Endothelial cell of umbilical vein (primary cell): Measurements from ENCODE around the gene APOBEC3A. TPM values are rescaled to one million over a fixed set of nuclear protein-coding genes. Genes with fewer than 3 reads are reported as not detected.
A peak's percentile ranks its signal among the peaks of the same experiment; 100 is the strongest.

Experiments used
- BruUV-seq: library from RNA; stranded (reverse); fragments of 400-500 nt; replicated peaks from 2 replicates; lab custom pipeline; 2021; lab: Mats Ljungman, UMichigan
- CTCF ChIA-PET: fragments of 300-600, 350-600 bp; sonication (Branson Sonifier 250); formaldehyde crosslinking; loops from one replicate; lab custom pipeline; 2021; ENCODE audit warnings: antibody characterized with exemption, inconsistent platforms; lab: Charles Lee
- POLR2A ChIA-PET: fragments of 300-600, 350-600 bp; sonication (Branson Sonifier 250); formaldehyde crosslinking; loops from one replicate; lab custom pipeline; 2021; ENCODE audit warnings: antibody characterized with exemption, inconsistent platforms; lab: Charles Lee
- DNase-seq: peaks from one replicate; pipeline ENCODE4 v3.0.0-alpha.2; 2011; ENCODE audit warnings: low read depth, low spot score
- FAIRE-seq: peaks from 2 replicates; lab custom pipeline; 2011; peaks lifted over from hg19 to GRCh38; lab: Jason Lieb, UNC
- H2AFZ ChIP-seq: 2 replicates; pipeline ENCODE4 v1.6.0; 2012; ENCODE audit warnings: low read depth, low read length, control low read depth, inconsistent platforms
- H3K27ac ChIP-seq: 2 replicates; pipeline ENCODE4 v1.5.1; 2011; ENCODE audit warnings: low read depth, mild to moderate bottlenecking, control low read depth, low read length, moderate library complexity; ENCODE audit not compliant: insufficient read depth
- H3K27me3 ChIP-seq, 2 experiments: 2 replicates each; pipeline versions ENCODE4 v1.6.0 to v1.6.1; 2011; ENCODE audit warnings: low read length in 2 of 2, mixed read lengths in 1 of 2; ENCODE audit not compliant: control insufficient read depth in 2 of 2, insufficient read depth in 2 of 2
- H3K36me3 ChIP-seq, 2 experiments: 2 replicates in 1 of 2; 3 replicates in 1 of 2; pipeline ENCODE4 v1.5.1; 2011; ENCODE audit warnings: low read length in 2 of 2, mild to moderate bottlenecking in 1 of 2, moderate library complexity in 1 of 2; ENCODE audit not compliant: control insufficient read depth in 2 of 2, insufficient read depth in 2 of 2; ENCODE audit errors: extremely low read depth in 1 of 2
- H3K4me1 ChIP-seq: 3 replicates; pipeline ENCODE4 v1.5.1; 2011; ENCODE audit warnings: mild to moderate bottlenecking, low read length; ENCODE audit not compliant: control insufficient read depth, insufficient read depth; ENCODE audit errors: extremely low read depth
- H3K4me2 ChIP-seq: 2 replicates; pipeline ENCODE4 v1.6.1; 2011; ENCODE audit warnings: low read length, control low read depth, mixed read lengths; ENCODE audit not compliant: insufficient read depth
- H3K4me3 ChIP-seq, 3 experiments: fragments of 200-600 bp in 1 of 3; sonication (generic), shearing (Covaris generic) in 1 of 3; replicated peaks in 1 of 3; 2 replicates each; pipeline ENCODE4 v1.5.1; 2011 to 2016; ENCODE audit warnings: control low read depth in 3 of 3, low read length in 3 of 3, mild to moderate bottlenecking in 2 of 3, inconsistent platforms in 1 of 3, low read depth in 1 of 3, moderate library complexity in 1 of 3; ENCODE audit not compliant: insufficient read depth in 1 of 3
- H3K79me2 ChIP-seq: 2 replicates; pipeline ENCODE4 v1.6.0; 2012; ENCODE audit warnings: low read length, inconsistent platforms; ENCODE audit not compliant: control insufficient read depth, insufficient read depth
- H3K9ac ChIP-seq: replicated peaks from 2 replicates; pipeline ENCODE3; 2011; ENCODE audit warnings: low read length, control low read depth; ENCODE audit not compliant: insufficient read depth; ENCODE audit errors: extremely low read depth
- H3K9me1 ChIP-seq: replicated peaks from 3 replicates; pipeline ENCODE4 v1.6.0; 2011; ENCODE audit warnings: mild to moderate bottlenecking, low read length; ENCODE audit not compliant: control insufficient read depth, insufficient read depth; ENCODE audit errors: extremely low read depth
- H3K9me3 ChIP-seq: replicated peaks from 2 replicates; pipeline ENCODE4 v1.5.1; 2012; ENCODE audit warnings: low read length, inconsistent platforms; ENCODE audit not compliant: control insufficient read depth, insufficient read depth
- H4K20me1 ChIP-seq: replicated peaks from 2 replicates; pipeline ENCODE3; 2011; ENCODE audit warnings: mild to moderate bottlenecking, low read length; ENCODE audit not compliant: control insufficient read depth, insufficient read depth; ENCODE audit errors: extremely low read depth
- EZH2 ChIP-seq: IDR thresholded peaks from 2 replicates; pipeline ENCODE4 v1.6.1; 2012; ENCODE audit warnings: borderline replicate concordance, low read depth, mild to moderate bottlenecking, moderate library complexity, low read length, inconsistent platforms; ENCODE audit not compliant: severe bottlenecking
- FOS ChIP-seq: IDR thresholded peaks from 2 replicates; pipeline ENCODE4 v1.6.1; 2011; ENCODE audit warnings: mild to moderate bottlenecking, low read length, moderate library complexity, borderline replicate concordance; ENCODE audit not compliant: insufficient read depth
- GATA2 ChIP-seq: IDR thresholded peaks from 2 replicates; pipeline ENCODE4 v1.7.0; 2011; ENCODE audit warnings: low read depth, mild to moderate bottlenecking, moderate library complexity, mixed read lengths, low read length; ENCODE audit not compliant: insufficient read length, insufficient read depth
- JUN ChIP-seq: IDR thresholded peaks from 2 replicates; pipeline ENCODE4 v1.6.1; 2011; ENCODE audit warnings: borderline replicate concordance, low read depth; ENCODE audit not compliant: insufficient read length, insufficient read depth
- MYC ChIP-seq: IDR thresholded peaks from one replicate; pipeline ENCODE4 v1.6.1; 2011; ENCODE audit warnings: mild to moderate bottlenecking, low read depth, low read length
- POLR2A ChIP-seq: IDR thresholded peaks from 2 replicates; pipeline ENCODE4 v1.6.1; 2012; ENCODE audit warnings: low read depth, mild to moderate bottlenecking, control low read depth, low read length
- POLR2AphosphoS5 ChIP-seq: IDR thresholded peaks from 2 replicates; pipeline ENCODE4 v1.6.1; 2012; ENCODE audit warnings: low read depth, mild to moderate bottlenecking, control low read depth, low read length, moderate library complexity; ENCODE audit not compliant: insufficient read depth
- dilution Hi-C: fragments of 300-500 bp; cut with MboI; formaldehyde crosslinking; loops from one replicate; pipeline ENCODE4 v1.15.0; 2019; ENCODE audit warnings: low sequenced_read_pairs; ENCODE audit not compliant: extremely low pct_ligation_motif_present
- intact Hi-C: fragments of 100-400 bp; cut with micrococcal nuclease; formaldehyde crosslinking; loops from one replicate; pipeline ENCODE4 v1.10.0; 2022
- polyA plus RNA-seq, 4 experiments: library from polyadenylated mRNA; depleted of rRNA in 3 of 4; stranded (reverse) in 3 of 4; unstranded in 1 of 4; fragments of >200 nt; gene quantifications; 2 replicates each; pipeline versions ENCODE4 v1.2.1 to v1.2.3, GENCODE V29; 2011 to 2012; ENCODE audit warnings: missing spikeins in 1 of 4
- total RNA-seq: library from RNA; stranded (reverse); gene quantifications from 2 replicates; pipeline ENCODE4 v1.2.3, GENCODE V29; 2021
- TF ChIP-seq, protein P1 (sequence below), 2 donors: IDR thresholded peaks; 1 replicate in 1 of 2; 2 replicates in 1 of 2; pipeline ENCODE4 v1.5.1; 2011; ENCODE audit warnings: low read length in 2 of 2, mild to moderate bottlenecking in 2 of 2, moderate library complexity in 2 of 2, control low read depth in 1 of 2, inconsistent platforms in 1 of 2, low read depth in 1 of 2; ENCODE audit not compliant: insufficient read depth in 1 of 2; ENCODE audit errors: extremely low read depth in 1 of 2
- TF ChIP-seq, protein P2 (sequence below): IDR thresholded peaks from 2 replicates; pipeline ENCODE4 v1.6.1; 2011; ENCODE audit not compliant: insufficient read depth, insufficient read length

APOBEC3A gene
- total and polyA plus RNA-seq, 2 donors (not counting 3 experiments of a cell fraction or from before 2014, with no cell fraction given): not detected

DNA sequence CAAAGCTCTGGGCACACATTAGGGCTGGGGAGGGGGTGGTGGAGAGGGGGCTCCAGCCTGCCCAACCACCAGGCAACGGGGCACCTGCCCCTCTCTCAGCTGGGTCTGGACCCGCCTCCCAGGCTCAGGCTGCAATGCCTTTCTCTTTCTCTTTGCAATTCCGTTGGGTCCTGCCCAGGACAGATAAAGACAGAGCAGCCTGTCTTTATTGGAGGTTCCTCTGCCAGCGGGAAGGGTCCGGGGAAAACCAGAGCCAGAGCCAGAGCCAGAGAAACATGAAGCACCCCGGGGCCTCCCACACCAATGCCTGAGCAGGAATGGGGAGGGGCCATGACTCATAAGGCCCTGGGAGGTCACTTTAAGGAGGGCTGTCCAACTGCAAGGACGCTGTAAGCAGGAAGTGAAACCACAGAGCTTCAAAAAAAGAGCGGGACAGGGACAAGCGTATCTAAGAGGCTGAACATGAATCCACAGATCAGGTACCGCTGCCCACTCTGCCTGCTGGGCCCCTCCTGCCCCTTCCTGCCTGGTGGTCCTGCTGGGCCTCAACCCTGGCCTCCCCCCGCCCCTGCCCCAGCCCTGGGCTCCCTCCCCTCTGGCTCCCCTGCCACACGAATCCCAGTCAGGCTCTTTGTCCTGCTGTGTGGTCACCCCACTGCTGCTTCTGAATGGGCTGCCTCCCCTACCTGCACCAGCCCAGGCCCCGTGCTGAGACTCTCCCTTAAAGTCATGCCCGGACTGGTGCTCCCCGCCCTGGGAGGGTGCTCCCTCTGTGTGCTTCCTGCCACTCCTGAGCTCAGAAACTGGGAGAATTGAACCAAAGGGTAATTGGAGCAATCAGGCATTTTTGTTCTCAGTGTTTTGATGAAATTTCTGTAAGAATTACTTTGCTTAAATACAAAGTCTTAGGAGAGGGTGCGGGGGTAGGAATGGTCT lies 24.9 kb downstream of the APOBEC3A start, which contains the start of gene APOBEC3B:
TSS of gene APOBEC3B (plus strand) at position 356 of the 936 bp plus-strand sequence. CDS start at position 463, 107 bp downstream.
- ChIA-PET POLR2A (interaction anchor here (0.7 kb wide), 1 partner anchor 333 kb away, joined by 3 read pairs; no protein-coding TSS in a partner anchor), CTCF (interaction anchor here (1.0 to 2.7 kb wide), 7 partner anchors 8 to 213 kb away, joined by 3 to 9 read pairs (median 5); no protein-coding TSS in a partner anchor)
- TSS peak; percentile 73 for BruUV-seq
- Histone ChIP-seq H3K79me2 (no peaks in the 10 kb centered on the region), H3K9me1 (no peaks in the 10 kb centered on the region), H3K4me1 (peaks cover 2% of the 10 kb centered on the region), H3K27me3 (no peaks in the 10 kb centered on the region), H3K36me3 (no peaks in the 10 kb centered on the region), H4K20me1 (no peaks in the 10 kb centered on the region), H3K4me2 (peak within 1 kb of the TSS; percentile 18), H3K4me3 (peak within 1 kb of the TSS; percentile 3 to 40 (median 28)), H3K27ac (no peak within 1 kb of the TSS), H3K9me3 (no peaks in the 10 kb centered on the region), H3K9ac (peak within 1 kb of the TSS; percentile 27), H2AFZ (peak within 1 kb of the TSS; percentile 73)
- FAIRE-seq: peak; percentile 98
- peak; percentile 79 for DNase-seq
- TF ChIP-seq FOS (peak; percentile 75), GATA2 (no peak), JUN (peak; percentile 51)
- dilution Hi-C loops (no loop called here), intact Hi-C loops (loop anchor here (1.0 to 10.0 kb wide), 2 partner anchors 57 to 110 kb away; partner anchors contain the start of gene CBX6)

DNA sequence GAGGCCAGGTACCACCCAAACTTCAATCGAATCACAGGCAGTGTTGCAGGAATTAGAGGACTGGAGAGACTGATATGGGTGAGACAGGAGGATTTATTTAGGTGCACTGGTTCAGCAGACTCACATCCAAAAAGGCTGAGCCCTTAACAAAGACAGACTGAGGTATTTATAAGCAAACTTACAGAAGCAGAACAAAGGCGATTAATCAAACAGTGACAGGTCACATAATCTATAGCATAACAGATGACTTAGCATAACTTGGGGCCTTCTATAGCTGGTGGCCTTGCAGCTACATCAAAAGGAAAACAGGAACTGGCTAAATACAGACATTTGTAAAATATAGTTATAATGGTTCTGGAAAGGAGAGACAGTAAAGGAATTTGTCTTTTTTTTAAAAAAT lies 26.8 kb downstream of the APOBEC3A start:
- intact Hi-C loops (loop anchor here (10.0 kb wide), 1 partner anchor 59 kb away; no protein-coding TSS in a partner anchor), dilution Hi-C loops (no loop called here)

More for the DNA sequence above, 26.8 kb downstream of the APOBEC3A start:
- no peak for DNase-seq
- TF ChIP-seq, protein P1, sequence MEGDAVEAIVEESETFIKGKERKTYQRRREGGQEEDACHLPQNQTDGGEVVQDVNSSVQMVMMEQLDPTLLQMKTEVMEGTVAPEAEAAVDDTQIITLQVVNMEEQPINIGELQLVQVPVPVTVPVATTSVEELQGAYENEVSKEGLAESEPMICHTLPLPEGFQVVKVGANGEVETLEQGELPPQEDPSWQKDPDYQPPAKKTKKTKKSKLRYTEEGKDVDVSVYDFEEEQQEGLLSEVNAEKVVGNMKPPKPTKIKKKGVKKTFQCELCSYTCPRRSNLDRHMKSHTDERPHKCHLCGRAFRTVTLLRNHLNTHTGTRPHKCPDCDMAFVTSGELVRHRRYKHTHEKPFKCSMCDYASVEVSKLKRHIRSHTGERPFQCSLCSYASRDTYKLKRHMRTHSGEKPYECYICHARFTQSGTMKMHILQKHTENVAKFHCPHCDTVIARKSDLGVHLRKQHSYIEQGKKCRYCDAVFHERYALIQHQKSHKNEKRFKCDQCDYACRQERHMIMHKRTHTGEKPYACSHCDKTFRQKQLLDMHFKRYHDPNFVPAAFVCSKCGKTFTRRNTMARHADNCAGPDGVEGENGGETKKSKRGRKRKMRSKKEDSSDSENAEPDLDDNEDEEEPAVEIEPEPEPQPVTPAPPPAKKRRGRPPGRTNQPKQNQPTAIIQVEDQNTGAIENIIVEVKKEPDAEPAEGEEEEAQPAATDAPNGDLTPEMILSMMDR (IDR thresholded peaks at IDR 0.05; ENCODE audit: extremely low read depth in 1 of 2, insufficient read depth in 1 of 2, low read depth in 1 of 2, low read length in 2 of 2): no peak
- no peak for TF ChIP-seq EZH2
- TF ChIP-seq, protein P2, sequence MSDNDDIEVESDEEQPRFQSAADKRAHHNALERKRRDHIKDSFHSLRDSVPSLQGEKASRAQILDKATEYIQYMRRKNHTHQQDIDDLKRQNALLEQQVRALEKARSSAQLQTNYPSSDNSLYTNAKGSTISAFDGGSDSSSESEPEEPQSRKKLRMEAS: no peak
- no peak for TF ChIP-seq JUN
- no peak for TF ChIP-seq MYC
- no peak for TF ChIP-seq POLR2A
- TF ChIP-seq POLR2AphosphoS5: no peak
- TF ChIP-seq FOS: no peak
- TF ChIP-seq GATA2: no peak
- Histone ChIP-seq H3K79me2 (no peaks in the 10 kb centered on the region), H3K4me1 (peaks cover 2% of the 10 kb centered on the region), H3K9ac (no peak overlapping the region), H3K9me1 (no peaks in the 10 kb centered on the region), H3K4me2 (no peak overlapping the region), H3K36me3 (no peaks in the 10 kb centered on the region), H4K20me1 (no peaks in the 10 kb centered on the region), H3K27me3 (no peaks in the 10 kb centered on the region), H2AFZ (no peak overlapping the region), H3K9me3 (no peaks in the 10 kb centered on the region), H3K27ac (no peak overlapping the region), H3K4me3 (no peak overlapping the region)
- no peak for FAIRE-seq
- ChIA-PET POLR2A (no interaction called here), CTCF (interaction anchor here (2.7 kb wide), 1 partner anchor 114 kb away, joined by 9 read pairs; no protein-coding TSS in a partner anchor)
- BruUV-seq: no TSS peak
